Pancreas (tissue), 10 donors: ENCODE results near the gene FGFR2. TPM values are rescaled to one million over a fixed set of nuclear protein-coding genes. Genes with fewer than 3 reads are reported as not detected.

Source experiments
- ATAC-seq, 4 donors: fragments of 200-7000 bp; cut with Tn5 transposase; one replicate each; pipeline versions ENCODE4 v1.8.0 to v1.9.1; 2020; ENCODE audit warnings: mild to moderate bottlenecking in 4 of 4, moderate library complexity in 4 of 4
- DNase-seq, 6 donors: peaks; one replicate each; pipeline ENCODE4 v3.0.0-alpha.2; 2020
- FAIRE-seq: peaks from 2 replicates; lab custom pipeline; 2012; peaks lifted over from hg19 to GRCh38; lab: Jason Lieb, UNC
- H3K27ac ChIP-seq, 4 donors: fragments of 200-600 bp; sonication (generic); 1 replicate in 3 of 4; 2 replicates in 1 of 4; pipeline versions ENCODE4 v1.5.0 to v1.8.0; 2020
- H3K27me3 ChIP-seq, 4 donors: fragments of 200-600 bp; one replicate each; pipeline ENCODE4 v1.8.0; 2021
- H3K36me3 ChIP-seq, 3 donors: fragments of 200-600 bp; sonication (generic) in 1 of 3; one replicate each; pipeline versions ENCODE4 v1.5.0 to v1.8.0; 2020 to 2021
- H3K4me1 ChIP-seq, 3 donors: fragments of 200-600 bp; one replicate each; pipeline ENCODE4 v1.8.0; 2021
- H3K4me3 ChIP-seq, 4 donors: fragments of 200-600 bp; sonication (generic) in 2 of 4; one replicate each; pipeline versions ENCODE4 v1.5.0 to v1.8.0; 2020 to 2021
- H3K9me3 ChIP-seq, 4 donors: fragments of 200-600 bp; one replicate each; pipeline ENCODE4 v1.8.0; 2021
- CTCF ChIP-seq, 4 donors: fragments of 200-600 bp; sonication (generic) in 3 of 4; IDR thresholded peaks; one replicate each; pipeline versions ENCODE4 v1.5.0 to v1.8.0; 2021; ENCODE audit warnings: antibody characterized with exemption in 4 of 4
- WGBS, 2 donors: extraction: QIAGEN DNeasy Blood & Tissue Kit; methylation state at CpG; one replicate each; pipeline ENCODE4 v1.1.7; 2013; 5-methylcytosine and 5-hydroxymethylcytosine counted together
- intact Hi-C, 3 donors: fragments of 100-400 bp; cut with DNase I; formaldehyde crosslinking; loops; one replicate each; pipeline versions ENCODE4 v1.11.1 to v1.14.2; 2022
- polyA plus RNA-seq, 2 donors: library from polyadenylated mRNA; stranded (reverse); fragments of 200-250 nt; gene quantifications; one replicate each; pipeline ENCODE4 v1.2.3, GENCODE V29; 2013
- total RNA-seq, 6 donors: library from RNA; stranded (reverse); fragmentation: NEBNext Ultra II Directional in 4 of 6; extraction: Animal tissue kit (Norgen Biotek cat#: 25700) in 4 of 6; gene quantifications; one replicate each; pipeline versions ENCODE4 v1.2.1 to v1.2.4, GENCODE V29; 2021 to 2023
- donor health status: healthy with polysubstance abuse.
- donor health status: DM: no; HTN: no; CAD: no; lungs with moderate emphysema.
- donor health status: DM: no; HTN: no; CAD: no.
- donor health status: control.
- donor health status: control.
- donor health status: Bipolar disorder and iron deficiency.
- donor health status: DM: yes; HTN: yes; CAD: no.
- donor health status: DM: no; HTN: no; CAD: no.
- donor health status: DM: no; HTN: no; CAD: no.
- donor health status: DM: yes; HTN: yes; CAD: no.

Gene FGFR2
- total and polyA plus RNA-seq, 8 donors = 23.8 to 64.0 (median 31.4) TPM

- no peaks in the 10 kb centered on the region for H3K4me1 ChIP-seq
These were observed 143.5 kb downstream of the FGFR2 start for GRCh38 chr10:121454781-121455180.

DNA sequence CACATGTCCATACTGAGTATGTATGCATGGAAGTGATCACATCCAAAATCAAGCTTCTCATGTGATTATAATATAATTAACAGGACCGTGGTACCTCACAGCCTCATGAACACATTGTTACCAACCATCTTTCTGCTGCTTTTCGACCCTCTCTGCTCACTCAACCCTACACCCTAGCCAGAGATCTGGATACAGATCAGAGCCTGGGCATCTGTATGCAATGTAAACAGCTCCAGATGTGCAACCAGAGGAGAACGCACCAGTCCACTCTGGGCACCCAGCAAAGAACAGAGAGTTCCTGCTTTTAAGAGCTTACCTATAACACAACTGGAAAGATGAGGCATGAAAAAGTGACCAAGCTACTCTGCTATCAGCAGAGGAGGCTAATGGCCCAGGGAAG lies 145.1 kb downstream of the FGFR2 start:
- no peak for DNase-seq
- no peaks in the 10 kb centered on the region for H3K9me3 ChIP-seq
- FAIRE-seq = no peak
- H3K4me3 ChIP-seq = no peak overlapping the region
- no peaks in the 10 kb centered on the region for H3K36me3 ChIP-seq
- no peak overlapping the region for H3K27ac ChIP-seq
- no peak for TF ChIP-seq CTCF (IDR thresholded peaks at IDR 0.05)
- no peak for ATAC-seq
- H3K27me3 ChIP-seq = no peaks in the 10 kb centered on the region
- WGBS, 2 donors = 64 to 71% methylated on average over 3 of the region's 3 CpGs
- intact Hi-C loops = no loop called here
- H3K4me1 ChIP-seq = no peaks in the 10 kb centered on the region

More at GRCh38 chr10:121454781-121455180, 143.5 kb downstream of the FGFR2 start:
- ATAC-seq (no peak), DNase-seq (no peak), FAIRE-seq (no peak)
- Histone ChIP-seq H3K9me3 (no peaks in the 10 kb centered on the region), H3K27me3 (no peaks in the 10 kb centered on the region), H3K4me3 (no peak overlapping the region), H3K27ac (no peak overlapping the region), H3K36me3 (no peaks in the 10 kb centered on the region)
- intact Hi-C loops = no loop called here
- WGBS, 2 donors = 53 to 66% methylated on average over 4 of the region's 4 CpGs
- TF ChIP-seq CTCF (IDR thresholded peaks at IDR 0.05) = no peak

GRCh38 chr10:121452581-121452980 lies 145.7 kb downstream of the FGFR2 start:
- Histone ChIP-seq H3K9me3 (no peaks in the 10 kb centered on the region), H3K27ac (no peak overlapping the region), H3K4me3 (no peak overlapping the region), H3K27me3 (no peaks in the 10 kb centered on the region), H3K4me1 (no peaks in the 10 kb centered on the region), H3K36me3 (no peaks in the 10 kb centered on the region)
- intact Hi-C loops = no loop called here
- WGBS, 2 donors = 28 to 35% methylated on average over 4 of the region's 4 CpGs
- no peak for ATAC-seq
- DNase-seq = no peak
- TF ChIP-seq CTCF (IDR thresholded peaks at IDR 0.05) = no peak
- no peak for FAIRE-seq

GRCh38 chr10:121450247-121450646 lies 148.0 kb downstream of the FGFR2 start:
- no peak overlapping the region for H3K4me3 ChIP-seq
- intact Hi-C loops = no loop called here
- H3K36me3 ChIP-seq = no peaks in the 10 kb centered on the region
- ATAC-seq = no peak
- no peaks in the 10 kb centered on the region for H3K4me1 ChIP-seq
- H3K27ac ChIP-seq = peak overlapping the region; percentile 11 to 64 (median 50)
- no peaks in the 10 kb centered on the region for H3K9me3 ChIP-seq
- DNase-seq = no peak
- no peaks in the 10 kb centered on the region for H3K27me3 ChIP-seq
- WGBS, 2 donors = 58 to 59% methylated on average over 6 of the region's 6 CpGs
- FAIRE-seq = no peak
- no peak for TF ChIP-seq CTCF (IDR thresholded peaks at IDR 0.05)

DNA sequence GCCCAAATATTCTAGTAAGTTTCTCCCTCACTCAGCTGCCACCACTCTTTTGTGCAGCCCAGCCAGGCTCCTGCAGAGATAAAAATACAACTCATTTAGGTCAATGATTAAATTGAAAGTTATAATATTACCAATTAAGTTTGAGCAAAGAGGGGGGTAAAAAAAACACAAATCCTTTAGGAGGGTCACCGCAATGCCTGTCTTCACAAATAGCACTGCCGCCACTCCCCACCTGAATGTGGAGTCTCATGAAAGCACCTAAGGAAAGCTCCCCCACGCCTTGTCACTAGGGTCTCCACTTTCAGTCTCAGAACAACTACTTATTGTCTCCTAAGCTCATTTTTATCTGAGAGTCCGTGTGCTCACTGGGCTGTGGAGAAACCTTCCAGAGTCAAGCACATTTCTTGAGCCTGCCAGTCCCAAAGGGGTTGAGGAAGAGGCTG lies 148.7 kb downstream of the FGFR2 start:
- H3K4me1 ChIP-seq = no peaks in the 10 kb centered on the region
- FAIRE-seq (no peak), DNase-seq (peak in 2 of 6 donors; percentile 8 to 23), ATAC-seq (peak in 3 of 4 donors; percentile 65 to 86 (median 81))
- no peaks in the 10 kb centered on the region for H3K27me3 ChIP-seq
- no peak for TF ChIP-seq CTCF (IDR thresholded peaks at IDR 0.05)
- intact Hi-C loops = no loop called here
- H3K27ac ChIP-seq = peak overlapping the region; percentile 11 to 64 (median 50)
- H3K36me3 ChIP-seq = no peaks in the 10 kb centered on the region
- 45 to 49% methylated on average over 4 of the region's 4 CpGs for WGBS, 2 donors
- H3K4me3 ChIP-seq = no peak overlapping the region
- no peaks in the 10 kb centered on the region for H3K9me3 ChIP-seq
